Ascending aorta (tissue), 2 donors: ENCODE data around the gene SUPT3H. TPM values are rescaled to one million over a fixed set of nuclear protein-coding genes. Genes with fewer than 3 reads are reported as not detected.

Source experiments
- DNase-seq, 2 donors: peaks; one replicate each; pipeline ENCODE4 v3.0.0-alpha.2; 2019; ENCODE audit warnings: low spot score in 2 of 2
- H3K27ac ChIP-seq, 2 donors: fragments of 200-600 bp; sonication (generic); one replicate each; pipeline ENCODE4 v1.5.1; 2016 to 2017; ENCODE audit warnings: mild to moderate bottlenecking in 1 of 2
- H3K27me3 ChIP-seq: fragments of 200-600 bp; sonication (generic); one replicate; pipeline ENCODE4 v1.5.1; 2017
- H3K36me3 ChIP-seq, 2 donors: fragments of 200-600 bp; sonication (generic); one replicate each; pipeline ENCODE4 v1.5.1; 2016
- H3K4me1 ChIP-seq, 2 donors: fragments of 200-600 bp; sonication (generic); one replicate each; pipeline ENCODE4 v1.5.1; 2016 to 2017; ENCODE audit warnings: mild to moderate bottlenecking in 1 of 2
- H3K4me3 ChIP-seq, 2 donors: fragments of 200-600 bp; sonication (generic); one replicate each; pipeline ENCODE4 v1.5.1; 2016 to 2017; ENCODE audit warnings: mild to moderate bottlenecking in 1 of 2
- H3K9me3 ChIP-seq, 2 donors: fragments of 200-600 bp; sonication (generic); one replicate each; pipeline ENCODE4 v1.5.1; 2016
- intact Hi-C: fragments of 100-400 bp; cut with DNase I; formaldehyde crosslinking; loops from one replicate; pipeline ENCODE4 v1.15.1; 2023
- total RNA-seq: library from RNA; depleted of rRNA; stranded (reverse); fragments of >200 nt; gene quantifications from one replicate; pipeline ENCODE4 v1.1.0, GENCODE V29; 2016
- TF ChIP-seq, protein P1 (sequence below), 3 experiments: fragments of 200-600 bp in 2 of 3; fragments of 450-650 bp in 1 of 3; sonication (generic) in 2 of 3; IDR thresholded peaks; one replicate each; pipeline ENCODE4 v1.5.1; 2016 to 2019; ENCODE audit warnings: antibody characterized with exemption in 3 of 3, mild to moderate bottlenecking in 1 of 3, moderate library complexity in 1 of 3

SUPT3H gene
- total RNA-seq, 1 donor from 2014 or later = not detected

DNA sequence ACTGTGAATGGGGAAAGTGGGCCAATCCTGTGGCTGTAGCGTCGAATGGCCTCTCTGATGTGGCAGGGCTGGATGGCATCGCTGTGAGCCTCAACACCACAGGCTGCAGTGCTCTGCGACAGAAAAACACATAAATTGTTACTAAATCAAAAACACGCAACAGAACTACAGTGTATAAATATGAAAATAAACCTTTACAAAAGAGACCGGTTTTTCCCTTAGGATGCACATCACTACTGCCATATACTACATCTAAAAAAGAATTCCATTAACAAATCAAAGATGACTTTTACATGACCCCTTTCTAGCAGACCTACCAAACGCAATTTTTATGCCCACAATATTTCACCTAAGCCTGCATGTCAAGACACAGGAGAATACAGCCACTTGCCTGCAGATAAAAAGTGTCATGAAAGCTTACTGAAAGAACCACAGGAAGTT lies 445.1 kb downstream of the SUPT3H start:
- no peak overlapping the region for H3K4me3 ChIP-seq
- no peak overlapping the region for H3K27ac ChIP-seq
- no peaks in the 10 kb centered on the region for H3K9me3 ChIP-seq
- TF ChIP-seq, protein P1, sequence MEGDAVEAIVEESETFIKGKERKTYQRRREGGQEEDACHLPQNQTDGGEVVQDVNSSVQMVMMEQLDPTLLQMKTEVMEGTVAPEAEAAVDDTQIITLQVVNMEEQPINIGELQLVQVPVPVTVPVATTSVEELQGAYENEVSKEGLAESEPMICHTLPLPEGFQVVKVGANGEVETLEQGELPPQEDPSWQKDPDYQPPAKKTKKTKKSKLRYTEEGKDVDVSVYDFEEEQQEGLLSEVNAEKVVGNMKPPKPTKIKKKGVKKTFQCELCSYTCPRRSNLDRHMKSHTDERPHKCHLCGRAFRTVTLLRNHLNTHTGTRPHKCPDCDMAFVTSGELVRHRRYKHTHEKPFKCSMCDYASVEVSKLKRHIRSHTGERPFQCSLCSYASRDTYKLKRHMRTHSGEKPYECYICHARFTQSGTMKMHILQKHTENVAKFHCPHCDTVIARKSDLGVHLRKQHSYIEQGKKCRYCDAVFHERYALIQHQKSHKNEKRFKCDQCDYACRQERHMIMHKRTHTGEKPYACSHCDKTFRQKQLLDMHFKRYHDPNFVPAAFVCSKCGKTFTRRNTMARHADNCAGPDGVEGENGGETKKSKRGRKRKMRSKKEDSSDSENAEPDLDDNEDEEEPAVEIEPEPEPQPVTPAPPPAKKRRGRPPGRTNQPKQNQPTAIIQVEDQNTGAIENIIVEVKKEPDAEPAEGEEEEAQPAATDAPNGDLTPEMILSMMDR (IDR thresholded peaks at IDR 0.05) = no peak
- intact Hi-C loops = no loop called here
- no peak for DNase-seq
- no peaks in the 10 kb centered on the region for H3K36me3 ChIP-seq
- H3K27me3 ChIP-seq = no peaks in the 10 kb centered on the region
- H3K4me1 ChIP-seq = no peaks in the 10 kb centered on the region

DNA sequence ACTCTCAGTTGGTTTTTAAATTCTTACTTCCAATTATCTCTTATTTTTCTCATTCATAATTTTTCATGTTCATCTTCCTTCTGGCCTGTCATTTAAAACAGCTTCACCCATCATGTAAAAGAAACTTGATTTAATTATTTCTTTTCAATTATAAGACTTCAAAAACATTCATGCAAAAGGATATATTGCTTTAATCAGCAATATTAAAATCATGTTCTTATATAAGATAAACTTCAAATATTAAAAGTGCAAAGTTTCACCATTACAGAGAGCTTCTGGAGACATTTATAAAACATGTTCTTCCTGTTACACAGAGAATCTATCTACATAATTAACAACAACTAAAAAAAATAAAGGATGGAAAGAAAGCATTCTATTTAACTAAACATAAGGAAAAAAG lies 446.3 kb downstream of the SUPT3H start:
- no peaks in the 10 kb centered on the region for H3K27me3 ChIP-seq
- H3K4me3 ChIP-seq = no peak overlapping the region
- no peak for DNase-seq
- H3K9me3 ChIP-seq = no peaks in the 10 kb centered on the region
- no peak overlapping the region for H3K27ac ChIP-seq
- no peaks in the 10 kb centered on the region for H3K36me3 ChIP-seq
- intact Hi-C loops = no loop called here
- no peaks in the 10 kb centered on the region for H3K4me1 ChIP-seq
- TF ChIP-seq, protein P1 (IDR thresholded peaks at IDR 0.05) = no peak

DNA sequence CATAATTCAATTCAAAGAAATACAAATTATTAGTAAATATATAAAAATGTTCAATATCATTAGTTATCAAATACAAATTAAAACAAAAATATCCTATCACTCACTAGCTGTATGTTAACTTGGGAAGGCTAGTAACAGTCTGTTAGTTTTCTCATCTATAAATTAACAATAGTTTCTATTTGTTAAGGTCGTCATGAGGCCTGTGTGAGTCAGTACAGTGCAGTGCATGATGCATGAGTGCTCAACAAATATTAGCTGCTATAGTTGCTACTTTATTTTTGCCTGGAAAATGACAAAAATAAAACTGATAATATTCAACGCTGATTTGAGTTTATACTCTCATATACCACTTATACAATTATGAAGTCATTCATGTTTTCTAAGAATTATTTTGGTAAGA lies 451.2 kb downstream of the SUPT3H start:
- Histone ChIP-seq H3K4me1 (no peaks in the 10 kb centered on the region), H3K27me3 (no peaks in the 10 kb centered on the region), H3K9me3 (no peaks in the 10 kb centered on the region), H3K36me3 (no peaks in the 10 kb centered on the region), H3K27ac (no peak overlapping the region), H3K4me3 (no peak overlapping the region)
- TF ChIP-seq, protein P1 (IDR thresholded peaks at IDR 0.05) = no peak
- no peak for DNase-seq
- intact Hi-C loops = no loop called here

DNA sequence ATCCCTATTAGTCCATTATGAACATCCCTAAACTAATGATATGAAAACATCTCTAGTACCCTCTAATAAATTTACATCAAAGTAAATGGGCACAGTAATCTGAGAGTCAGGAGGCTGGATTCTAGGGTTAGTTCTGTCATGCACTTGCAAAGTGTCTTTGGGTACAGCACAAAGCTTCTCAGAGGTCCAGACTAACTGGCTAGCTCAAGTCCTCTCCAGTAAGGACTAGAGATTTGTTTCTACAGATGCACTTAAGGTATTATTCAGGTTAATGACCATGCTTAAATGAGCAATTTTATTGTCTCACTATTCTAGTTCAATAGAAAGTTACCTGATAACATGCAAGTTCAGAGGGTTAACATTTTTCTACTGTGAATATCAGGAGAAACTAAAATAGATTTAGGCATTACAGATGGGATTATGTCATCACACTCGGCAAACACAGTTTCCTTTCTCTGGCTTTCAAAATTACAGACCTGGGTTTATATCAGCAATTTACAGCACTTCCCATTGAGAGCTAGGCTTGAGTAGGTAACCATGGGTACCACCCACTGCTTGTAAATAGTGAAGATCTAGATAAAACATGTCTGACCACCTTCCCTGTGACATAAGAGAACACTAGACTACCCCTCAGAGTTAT lies 452.5 kb downstream of the SUPT3H start:
- TF ChIP-seq, protein P1 (IDR thresholded peaks at IDR 0.05) = no peak
- H3K36me3 ChIP-seq = no peaks in the 10 kb centered on the region

DNA sequence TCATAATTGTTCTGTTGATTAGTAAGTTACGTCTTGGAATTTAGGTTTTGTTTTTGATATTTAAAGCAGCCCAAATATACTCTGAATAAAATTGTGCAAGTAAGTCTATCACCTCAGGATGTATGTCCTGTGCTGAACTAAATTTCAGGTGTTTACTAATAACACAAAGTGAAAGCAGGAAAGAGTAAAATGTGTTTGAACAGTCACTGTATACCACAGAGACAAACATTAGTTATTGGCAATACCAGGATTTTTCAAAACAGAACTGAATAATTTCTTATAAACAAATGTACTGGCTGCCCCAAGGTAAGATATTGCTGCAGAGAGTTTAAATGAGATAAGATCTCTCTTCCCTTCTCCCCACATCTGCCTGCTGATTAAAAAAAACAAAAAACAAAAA lies 454.3 kb downstream of the SUPT3H start:
- Histone ChIP-seq H3K36me3 (no peaks in the 10 kb centered on the region), H3K4me1 (no peaks in the 10 kb centered on the region), H3K27me3 (no peaks in the 10 kb centered on the region), H3K9me3 (no peaks in the 10 kb centered on the region), H3K4me3 (no peak overlapping the region), H3K27ac (no peak overlapping the region)
- intact Hi-C loops = no loop called here
- no peak for DNase-seq
- TF ChIP-seq, protein P1 (IDR thresholded peaks at IDR 0.05) = no peak

More for the DNA sequence above, 452.5 kb downstream of the SUPT3H start:
- Histone ChIP-seq H3K27ac (no peak overlapping the region), H3K9me3 (no peaks in the 10 kb centered on the region), H3K27me3 (no peaks in the 10 kb centered on the region), H3K4me1 (no peaks in the 10 kb centered on the region), H3K4me3 (no peak overlapping the region)
- intact Hi-C loops = no loop called here
- no peak for DNase-seq

DNA sequence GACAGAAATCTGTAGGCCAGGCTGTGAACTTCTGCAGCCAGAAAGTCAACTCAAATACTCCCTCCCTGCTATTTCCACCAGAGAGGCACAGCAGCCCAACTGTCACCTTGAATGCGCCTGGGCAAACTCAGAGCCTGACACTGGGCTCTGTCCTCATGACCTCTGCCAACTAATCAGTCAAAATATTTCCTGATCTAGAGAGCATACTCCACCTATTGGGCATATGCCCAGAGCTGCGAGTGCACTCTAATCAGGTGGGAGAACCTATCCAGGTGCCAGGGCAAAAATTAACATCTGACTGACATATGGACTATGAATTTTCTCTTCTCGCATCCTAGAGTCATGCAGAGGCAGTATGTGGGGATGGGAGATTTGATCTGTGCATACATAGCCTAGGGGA lies 455.9 kb downstream of the SUPT3H start:
- intact Hi-C loops = no loop called here
- no peak overlapping the region for H3K27ac ChIP-seq
- H3K4me1 ChIP-seq = no peaks in the 10 kb centered on the region
- no peak overlapping the region for H3K4me3 ChIP-seq
- no peaks in the 10 kb centered on the region for H3K36me3 ChIP-seq
- TF ChIP-seq, protein P1 (IDR thresholded peaks at IDR 0.05) = no peak
- DNase-seq = no peak
- no peaks in the 10 kb centered on the region for H3K27me3 ChIP-seq
- no peaks in the 10 kb centered on the region for H3K9me3 ChIP-seq
